ENCODE results near the gene SOX9.
"Not testable (repeated sequence)": the region's sequence is repeated elsewhere in the genome, so short reads cannot be mapped to it uniquely, and the experiment has no call there.

Gene SOX9

GRCh38 chr17:72126575-72127486 is 6.0 kb downstream of the SOX9 start:
- DNase-seq (ENCODE audit: low spot score), result no peak

GRCh38 chr17:72128039-72128438 is 7.2 kb downstream of the SOX9 start:
- no peak for DNase-seq (ENCODE audit: low spot score)

DNA sequence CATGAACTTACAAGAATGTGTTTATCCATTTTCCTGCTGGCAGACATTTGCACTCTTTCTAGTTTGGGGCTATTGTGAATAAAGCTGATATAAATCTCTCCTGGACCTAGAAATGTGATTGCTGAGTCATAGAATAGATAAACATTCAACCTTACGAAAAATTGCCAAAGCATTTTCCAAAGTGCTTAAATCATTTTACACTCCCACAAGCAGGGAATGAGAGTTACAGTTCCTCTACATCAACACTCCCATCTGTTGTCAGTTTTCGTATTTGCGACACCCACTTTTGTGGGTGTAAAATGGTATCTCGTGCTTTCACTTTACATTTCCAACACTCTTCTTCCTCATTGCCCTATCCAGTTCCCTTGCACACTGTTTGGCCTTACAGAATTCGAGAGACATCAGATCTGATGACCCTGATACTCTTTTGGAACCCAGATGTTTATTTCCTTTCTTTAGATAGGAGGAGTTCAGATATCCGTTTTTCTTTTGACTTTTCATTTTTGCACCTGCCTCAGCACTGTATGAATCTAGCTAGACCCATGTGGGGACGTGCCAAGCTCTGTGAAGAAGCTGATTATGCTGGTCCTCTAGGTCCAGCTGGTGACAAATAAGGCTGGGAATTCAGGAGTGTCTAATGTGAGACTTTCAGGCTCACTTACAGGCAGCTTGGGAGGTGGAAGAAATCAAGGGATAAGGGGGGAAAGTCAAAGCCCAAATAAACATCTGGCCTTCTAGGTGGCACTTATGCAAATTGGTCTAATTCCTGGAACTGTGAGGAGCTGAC is 14.0 kb downstream of the SOX9 start:
- DNase-seq (ENCODE audit: low spot score), result no peak

GRCh38 chr17:72135546-72136325 is 14.9 kb downstream of the SOX9 start:
- no peak for DNase-seq (ENCODE audit: low spot score)

DNA sequence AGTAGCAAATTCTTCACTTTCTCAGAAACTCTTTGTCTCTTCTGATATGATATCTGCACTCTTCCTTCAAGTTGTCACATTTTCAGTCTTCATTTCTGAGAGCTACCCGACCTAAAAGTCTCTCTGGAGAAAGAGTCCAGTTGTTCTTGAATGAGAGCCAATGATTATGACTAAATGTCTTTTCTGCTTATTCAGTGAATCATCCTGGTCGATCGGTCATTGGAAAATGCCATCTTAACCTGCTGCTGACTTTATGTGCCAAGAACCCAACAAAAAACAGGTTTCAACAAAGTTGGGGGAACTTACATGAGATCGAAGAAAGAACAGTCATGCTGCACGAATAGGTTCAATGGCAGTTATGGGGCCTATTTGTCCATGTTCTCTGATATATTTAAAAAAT is 15.9 kb downstream of the SOX9 start:
- no peak for DNase-seq (ENCODE audit: low spot score)

DNA sequence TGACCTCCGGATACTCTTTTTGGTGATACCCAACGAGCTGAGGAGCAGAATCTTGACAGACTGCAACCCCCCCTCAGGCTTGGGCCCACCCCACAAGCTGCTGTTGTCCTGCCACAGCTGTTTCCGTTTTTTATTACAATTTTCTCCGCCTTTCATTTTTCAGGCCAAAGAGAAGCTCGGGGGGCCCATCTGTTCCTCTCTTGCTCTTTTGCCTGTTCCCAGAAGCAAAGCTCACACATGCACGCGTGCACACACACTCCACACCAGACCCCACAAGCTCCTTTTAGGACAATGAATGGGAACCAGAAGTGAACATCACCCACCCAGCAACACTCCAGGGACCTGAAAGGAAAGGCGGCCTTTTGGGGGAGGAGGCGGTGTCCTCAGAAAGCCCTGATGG is 16.3 kb downstream of the SOX9 start:
- no peak for DNase-seq (ENCODE audit: low spot score)

GRCh38 chr17:72139212-72139611 is 18.4 kb downstream of the SOX9 start:
- DNase-seq (ENCODE audit: low spot score), result no peak

DNA sequence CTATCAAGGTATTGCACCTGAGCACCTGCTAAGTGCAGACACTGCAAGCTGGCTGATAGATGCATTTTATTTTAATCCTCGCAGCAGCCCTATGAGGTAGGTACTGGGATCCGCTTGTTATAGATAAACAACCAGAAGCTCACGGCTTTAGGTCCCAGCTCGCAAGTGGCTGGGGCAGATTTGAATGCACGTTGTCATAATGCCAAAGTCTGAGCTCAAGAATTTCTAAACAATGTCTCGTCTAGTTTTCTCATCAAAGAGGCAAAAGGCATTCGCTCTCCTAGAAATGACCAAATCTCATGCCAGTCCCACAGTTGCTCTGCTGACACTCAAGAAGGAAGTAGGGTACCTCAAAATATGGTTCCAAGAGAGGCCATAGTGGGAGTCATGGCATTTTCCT is 20.5 kb downstream of the SOX9 start:
- no peak for DNase-seq (ENCODE audit: low spot score)

- not testable (repeated sequence) for DNase-seq (ENCODE audit: low spot score)
These were observed 21.3 kb downstream of the SOX9 start for GRCh38 chr17:72142097-72142496.

- no peak for DNase-seq (ENCODE audit: low spot score)
These were observed 21.8 kb downstream of the SOX9 start for GRCh38 chr17:72142614-72143013.

- DNase-seq (ENCODE audit: low spot score), result no peak
These were observed 22.4 kb downstream of the SOX9 start for GRCh38 chr17:72143245-72143644.

GRCh38 chr17:72144101-72144500 is 23.3 kb downstream of the SOX9 start:
- DNase-seq (ENCODE audit: low spot score), result no peak

GRCh38 chr17:72145562-72145961 is 24.7 kb downstream of the SOX9 start:
- DNase-seq (ENCODE audit: low spot score), result no peak

GRCh38 chr17:72145962-72146361 is 25.1 kb downstream of the SOX9 start:
- no peak for DNase-seq (ENCODE audit: low spot score)

DNA sequence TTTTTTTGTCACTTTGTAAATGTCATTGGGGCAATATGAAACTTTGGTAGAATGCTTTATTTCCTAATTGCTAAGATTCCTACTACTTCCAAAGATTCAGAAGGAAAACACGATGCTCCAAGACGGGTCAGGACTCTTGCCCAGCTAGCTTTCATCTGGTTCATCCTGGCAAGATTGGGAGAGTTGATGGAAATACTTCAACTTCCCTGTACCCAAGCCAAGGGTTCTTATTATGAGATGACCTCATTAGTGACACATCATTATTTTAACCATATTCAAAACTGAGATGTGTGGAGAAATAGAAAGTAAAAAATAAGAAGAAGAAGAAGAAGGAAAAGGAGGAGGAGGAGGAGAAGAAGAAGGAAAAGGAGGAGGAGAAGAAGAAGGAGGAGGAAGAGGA is 25.6 kb downstream of the SOX9 start:
- DNase-seq (ENCODE audit: low spot score), result no peak

- no peak for DNase-seq (ENCODE audit: low spot score)
These were observed 30.0 kb downstream of the SOX9 start for GRCh38 chr17:72150632-72151460.

- no peak for DNase-seq (ENCODE audit: low spot score)
These were observed 31.0 kb downstream of the SOX9 start for GRCh38 chr17:72151565-72152386.

GRCh38 chr17:72152387-72152929 is 31.6 kb downstream of the SOX9 start:
- DNase-seq (ENCODE audit: low spot score), result no peak

DNA sequence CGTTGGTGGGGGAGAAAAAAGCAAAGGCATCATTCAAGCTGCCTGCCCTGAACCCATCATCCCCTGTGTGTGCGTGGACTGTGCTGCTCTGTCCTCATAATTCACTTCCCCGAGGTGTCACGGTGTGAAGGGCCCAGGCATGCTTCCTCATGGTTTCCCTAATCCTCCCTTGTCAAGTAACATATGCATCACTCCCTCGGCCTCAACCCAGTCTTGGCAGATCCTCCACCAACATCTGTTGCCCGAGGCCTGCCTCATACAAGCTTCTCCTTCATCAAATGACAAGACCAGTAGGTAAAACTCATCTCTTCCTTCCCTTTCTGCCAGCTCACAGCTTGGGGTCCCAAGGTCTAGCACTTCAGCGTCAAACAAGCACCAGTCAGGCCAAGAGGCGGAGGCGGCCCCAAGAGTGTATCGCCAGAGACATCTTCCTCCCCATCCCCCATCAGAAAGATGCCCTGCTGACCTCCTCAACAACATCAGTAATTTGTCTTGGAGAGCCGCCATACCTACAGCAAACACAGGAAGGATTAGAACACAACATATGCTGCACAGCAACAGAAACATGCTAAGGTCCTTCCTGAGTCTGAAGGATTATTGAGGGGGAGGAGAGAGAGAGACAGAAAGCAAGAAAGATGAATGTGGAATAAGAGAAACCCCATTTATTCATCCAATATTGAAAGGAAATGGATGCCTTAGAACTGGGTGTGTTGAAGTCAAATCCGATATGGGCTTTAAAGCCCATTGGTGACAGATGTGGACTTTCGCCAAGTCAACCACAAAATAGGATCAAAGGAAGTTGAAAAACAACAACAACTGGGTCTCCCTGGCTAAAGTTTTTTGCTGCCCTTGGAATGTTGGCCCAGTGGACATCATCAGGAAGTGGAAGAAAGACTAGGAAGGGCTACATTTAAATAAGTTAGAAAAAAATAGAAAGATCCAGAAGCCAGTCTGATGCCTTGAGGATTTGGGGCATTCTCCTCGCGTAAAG is 38.4 kb downstream of the SOX9 start:
- no peak for DNase-seq (ENCODE audit: low spot score)

All from NAMALWA (cell line).